SK-N-MC (cell line): ENCODE measurements around the gene PHLDA3.

Source experiments
- EZH2 ChIP-seq: fragments of 200-600 bp; sonication (generic); IDR thresholded peaks from one replicate; pipeline ENCODE4 v1.6.1; 2017; ENCODE audit warnings: antibody characterized with exemption
- POLR2AphosphoS5 ChIP-seq: IDR thresholded peaks from 2 replicates; pipeline ENCODE4 v1.6.1; 2012; ENCODE audit warnings: mild to moderate bottlenecking, low read depth, low read length, borderline replicate concordance

GRCh38 chr1:201507360-201507675 lies 38.3 kb upstream of the PHLDA3 start:
- TF ChIP-seq POLR2AphosphoS5 = no peak
- TF ChIP-seq EZH2 = no peak
